DND-41 (cell line): Measurements from ENCODE around the gene SELE.

Experiments used
- ATAC-seq: fragments of 200-7000 bp; cut with Tn5 transposase; 3 replicates; pipeline ENCODE4 v1.9.1; 2021; ENCODE audit warnings: low read depth; ENCODE audit not compliant: insufficient read depth
- DNase-seq: peaks from one replicate; pipeline ENCODE4 v3.0.0-alpha.2; 2020
- H2AFZ ChIP-seq: 2 replicates; pipeline ENCODE4 v1.6.0; 2012; ENCODE audit warnings: low read depth, low read length
- H3K27ac ChIP-seq: 2 replicates; pipeline ENCODE4 v1.5.1; 2012; ENCODE audit warnings: low read length, inconsistent platforms
- H3K27me3 ChIP-seq: fragments of 200-600 bp; sonication (generic); 2 replicates; pipeline ENCODE4 v1.6.0; 2012; ENCODE audit warnings: low read length, mild to moderate bottlenecking, inconsistent platforms; ENCODE audit not compliant: insufficient read depth, poor library complexity
- H3K36me3 ChIP-seq: 2 replicates; pipeline ENCODE4 v1.5.1; 2012; ENCODE audit warnings: low read length, inconsistent platforms; ENCODE audit not compliant: insufficient read depth
- H3K4me1 ChIP-seq: 2 replicates; pipeline ENCODE4 v1.5.1; 2012; ENCODE audit warnings: mild to moderate bottlenecking, low read length; ENCODE audit not compliant: insufficient read depth
- H3K4me2 ChIP-seq: 2 replicates; pipeline ENCODE4 v1.6.0; 2012; ENCODE audit warnings: mild to moderate bottlenecking, moderate library complexity, low read length, inconsistent platforms; ENCODE audit not compliant: insufficient read depth
- H3K4me3 ChIP-seq, 2 experiments: fragments of 200-600 bp in 1 of 2; shearing (Covaris generic) in 1 of 2; 2 replicates each; pipeline ENCODE4 v1.5.1; 2012 to 2016; ENCODE audit warnings: inconsistent platforms in 2 of 2, low read length in 2 of 2, mild to moderate bottlenecking in 2 of 2, low read depth in 1 of 2, moderate library complexity in 1 of 2
- H3K79me2 ChIP-seq: 2 replicates; pipeline ENCODE4 v1.6.0; 2012; ENCODE audit warnings: low read length, inconsistent platforms; ENCODE audit not compliant: insufficient read depth
- H3K9ac ChIP-seq: 2 replicates; pipeline ENCODE4 v1.6.0; 2012; ENCODE audit warnings: low read depth, mild to moderate bottlenecking, inconsistent platforms, low read length, moderate library complexity
- H3K9me3 ChIP-seq: 2 replicates; pipeline ENCODE4 v1.5.1; 2012; ENCODE audit warnings: low read length, moderate library complexity, mild to moderate bottlenecking, inconsistent platforms; ENCODE audit not compliant: insufficient read depth, severe bottlenecking
- H4K20me1 ChIP-seq: 2 replicates; pipeline ENCODE4 v1.6.0; 2012; ENCODE audit warnings: low read length; ENCODE audit not compliant: insufficient read depth
- EZH2 ChIP-seq: IDR thresholded peaks from 3 replicates; pipeline ENCODE4 v1.6.1; 2012; ENCODE audit warnings: borderline replicate concordance, low read depth, mild to moderate bottlenecking, moderate library complexity, low read length, inconsistent platforms; ENCODE audit not compliant: severe bottlenecking
- TF ChIP-seq, protein P1 (sequence below): IDR thresholded peaks from 2 replicates; pipeline ENCODE4 v1.5.1; 2012; ENCODE audit warnings: borderline replicate concordance, low read length, moderate library complexity, mild to moderate bottlenecking; ENCODE audit not compliant: poor library complexity, severe bottlenecking; ENCODE audit errors: extremely low read depth

Gene SELE

DNA sequence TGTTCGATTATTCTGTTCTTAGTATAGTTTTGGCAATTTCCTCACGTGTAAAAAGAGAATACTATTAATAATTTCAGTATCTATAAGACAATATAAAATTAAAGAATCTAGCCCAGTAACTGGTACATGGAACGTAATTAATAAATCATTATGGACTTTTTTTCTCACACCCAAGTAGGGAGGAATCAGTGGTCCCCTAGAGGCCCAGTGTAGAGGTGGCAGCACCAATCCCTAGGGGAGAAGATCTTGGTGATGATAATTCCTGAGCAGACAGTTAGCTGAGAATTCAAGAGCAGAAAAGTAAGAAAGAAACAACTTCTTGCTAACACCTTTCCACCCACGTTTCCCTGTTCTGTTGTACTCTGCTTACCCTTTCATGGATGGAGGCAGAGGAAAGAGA, 19.7 kb upstream of the SELE start:
- Histone ChIP-seq H3K4me1 (peaks cover 5% of the 10 kb centered on the region; the same call in 1 of the 2 replicates), H3K9ac (no peak overlapping the region), H4K20me1 (no peaks in the 10 kb centered on the region), H3K36me3 (no peaks in the 10 kb centered on the region), H2AFZ (no peak overlapping the region), H3K9me3 (peaks cover 1% of the 10 kb centered on the region), H3K79me2 (no peaks in the 10 kb centered on the region), H3K27me3 (no peaks in the 10 kb centered on the region), H3K27ac (no peak overlapping the region), H3K4me2 (no peak overlapping the region), H3K4me3 (no peak overlapping the region)
- ATAC-seq (peak; percentile 65; the same call in 1 of the 3 replicates), DNase-seq (no peak)
- TF ChIP-seq EZH2, result no peak
- TF ChIP-seq, protein P1, sequence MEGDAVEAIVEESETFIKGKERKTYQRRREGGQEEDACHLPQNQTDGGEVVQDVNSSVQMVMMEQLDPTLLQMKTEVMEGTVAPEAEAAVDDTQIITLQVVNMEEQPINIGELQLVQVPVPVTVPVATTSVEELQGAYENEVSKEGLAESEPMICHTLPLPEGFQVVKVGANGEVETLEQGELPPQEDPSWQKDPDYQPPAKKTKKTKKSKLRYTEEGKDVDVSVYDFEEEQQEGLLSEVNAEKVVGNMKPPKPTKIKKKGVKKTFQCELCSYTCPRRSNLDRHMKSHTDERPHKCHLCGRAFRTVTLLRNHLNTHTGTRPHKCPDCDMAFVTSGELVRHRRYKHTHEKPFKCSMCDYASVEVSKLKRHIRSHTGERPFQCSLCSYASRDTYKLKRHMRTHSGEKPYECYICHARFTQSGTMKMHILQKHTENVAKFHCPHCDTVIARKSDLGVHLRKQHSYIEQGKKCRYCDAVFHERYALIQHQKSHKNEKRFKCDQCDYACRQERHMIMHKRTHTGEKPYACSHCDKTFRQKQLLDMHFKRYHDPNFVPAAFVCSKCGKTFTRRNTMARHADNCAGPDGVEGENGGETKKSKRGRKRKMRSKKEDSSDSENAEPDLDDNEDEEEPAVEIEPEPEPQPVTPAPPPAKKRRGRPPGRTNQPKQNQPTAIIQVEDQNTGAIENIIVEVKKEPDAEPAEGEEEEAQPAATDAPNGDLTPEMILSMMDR, result peak; percentile 43

DNA sequence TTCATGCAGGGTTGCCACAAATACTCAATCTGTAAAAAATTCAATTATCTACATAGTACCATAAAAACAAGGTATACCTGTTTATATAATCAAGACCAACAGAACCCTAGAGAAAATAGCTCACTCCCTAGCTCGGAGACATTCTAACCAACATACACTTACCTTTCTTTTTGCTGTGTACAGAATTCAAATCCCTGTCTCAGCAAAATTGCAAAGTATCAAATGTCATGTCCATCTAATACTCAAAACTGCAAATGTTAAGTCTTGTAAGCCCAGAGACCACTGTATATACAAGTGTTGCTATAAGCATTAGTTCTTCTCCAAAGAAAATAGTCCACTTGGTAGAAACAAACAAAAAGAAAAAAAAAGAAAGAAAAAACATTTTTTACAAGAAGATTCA, 16.2 kb upstream of the SELE start:
- Histone ChIP-seq H3K27ac (no peak overlapping the region), H3K9me3 (no peaks in the 10 kb centered on the region), H3K4me3 (no peak overlapping the region), H4K20me1 (no peaks in the 10 kb centered on the region), H3K27me3 (no peaks in the 10 kb centered on the region), H3K4me1 (no peaks in the 10 kb centered on the region), H2AFZ (no peak overlapping the region), H3K79me2 (no peaks in the 10 kb centered on the region), H3K4me2 (no peak overlapping the region), H3K9ac (no peak overlapping the region), H3K36me3 (no peaks in the 10 kb centered on the region)
- TF ChIP-seq, protein P1, result no peak
- TF ChIP-seq EZH2, result no peak
- DNase-seq (no peak), ATAC-seq (no peak)

DNA sequence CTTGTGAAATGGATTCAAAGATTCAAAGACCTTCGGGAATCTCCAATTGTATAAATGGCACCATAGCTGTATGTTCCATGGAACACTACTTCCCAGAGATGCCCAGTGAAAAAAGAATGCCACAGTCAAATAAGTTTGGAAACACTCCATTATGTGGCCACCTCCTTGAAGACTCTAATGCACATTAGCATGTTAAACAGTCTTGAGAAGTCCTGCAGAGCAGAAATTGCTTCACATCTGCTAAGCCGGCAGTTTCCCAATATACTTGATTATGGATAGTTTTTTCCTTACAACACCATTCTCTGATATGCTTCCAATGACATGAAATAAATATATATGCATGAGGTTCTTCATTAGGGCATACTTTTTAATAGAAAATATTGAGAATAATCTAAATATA, 12.7 kb upstream of the SELE start:
- no peak overlapping the region for H2AFZ ChIP-seq
- no peak overlapping the region for H3K9ac ChIP-seq
- H3K9me3 ChIP-seq, result no peaks in the 10 kb centered on the region
- no peaks in the 10 kb centered on the region for H3K79me2 ChIP-seq
- no peak overlapping the region for H3K4me3 ChIP-seq
- H3K27ac ChIP-seq, result no peak overlapping the region
- H3K4me2 ChIP-seq, result no peak overlapping the region
- no peaks in the 10 kb centered on the region for H3K36me3 ChIP-seq
- H3K4me1 ChIP-seq, result no peaks in the 10 kb centered on the region
- H4K20me1 ChIP-seq, result no peaks in the 10 kb centered on the region
- no peaks in the 10 kb centered on the region for H3K27me3 ChIP-seq
- no peak for DNase-seq
- ATAC-seq, result no peak
- no peak for TF ChIP-seq EZH2
- TF ChIP-seq, protein P1, result no peak

DNA sequence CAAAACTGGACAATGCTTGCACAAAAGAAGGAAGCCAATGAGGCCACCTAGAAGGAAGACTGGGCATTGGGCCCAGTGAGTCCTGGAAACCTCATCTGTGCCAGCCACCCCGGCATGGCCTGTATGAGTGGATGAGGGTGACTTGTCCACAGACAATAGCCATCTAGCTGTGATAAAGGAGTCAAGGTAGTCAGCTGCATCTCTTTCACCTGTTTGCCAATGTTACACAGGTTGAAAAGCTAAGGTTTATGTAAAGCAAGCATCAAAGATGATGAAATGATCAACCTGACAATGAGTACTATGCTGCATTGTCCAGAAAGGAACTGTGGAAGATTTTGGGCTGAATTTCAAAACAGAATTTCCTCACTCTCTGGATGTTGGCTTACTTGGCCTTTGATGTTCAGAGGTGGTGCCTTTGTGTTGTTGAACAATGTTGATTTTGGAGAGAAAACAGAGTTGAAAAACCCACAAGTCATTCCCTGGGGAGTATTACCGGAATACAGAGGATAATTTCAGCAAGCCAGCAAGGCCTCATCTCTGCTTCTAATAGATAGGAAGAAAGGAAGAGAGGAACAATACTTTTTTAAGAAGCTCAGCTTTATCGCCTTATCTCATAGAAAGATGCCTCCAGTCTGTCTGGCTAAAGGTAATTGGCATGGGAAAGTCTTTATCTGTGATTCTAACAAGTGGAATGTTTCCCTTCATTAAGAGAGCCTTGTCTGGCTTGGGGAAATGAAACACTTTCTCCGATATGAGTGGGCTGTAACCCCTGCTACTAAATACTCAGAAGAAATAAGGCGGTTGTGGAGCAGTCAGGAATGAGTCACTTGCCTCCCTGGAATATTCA, 11.4 kb upstream of the SELE start:
- DNase-seq, result no peak
- no peak for TF ChIP-seq EZH2
- TF ChIP-seq, protein P1, result no peak
- Histone ChIP-seq H4K20me1 (no peaks in the 10 kb centered on the region), H3K9me3 (no peaks in the 10 kb centered on the region), H2AFZ (peak overlapping the region; percentile 5; the same call in 1 of the 2 replicates), H3K4me1 (no peaks in the 10 kb centered on the region), H3K9ac (no peak overlapping the region), H3K36me3 (no peaks in the 10 kb centered on the region), H3K27me3 (no peaks in the 10 kb centered on the region), H3K4me3 (no peak overlapping the region), H3K27ac (no peak overlapping the region), H3K4me2 (no peak overlapping the region), H3K79me2 (no peaks in the 10 kb centered on the region)
- ATAC-seq, result no peak
